CD4-positive, alpha-beta T cell treated with Interleukin-2 at 100 ng/mL for 4 hours (primary cell): ENCODE data around the gene CPN1.

ENCODE experiments used
- DNase-seq: peaks from one replicate; pipeline ENCODE4 v3.0.0-alpha.2; 2020; ENCODE audit warnings: low spot score

Gene CPN1

GRCh38 chr10:99996671-99997648 is 84.7 kb downstream of the CPN1 start:
- DNase-seq: no peak

DNA sequence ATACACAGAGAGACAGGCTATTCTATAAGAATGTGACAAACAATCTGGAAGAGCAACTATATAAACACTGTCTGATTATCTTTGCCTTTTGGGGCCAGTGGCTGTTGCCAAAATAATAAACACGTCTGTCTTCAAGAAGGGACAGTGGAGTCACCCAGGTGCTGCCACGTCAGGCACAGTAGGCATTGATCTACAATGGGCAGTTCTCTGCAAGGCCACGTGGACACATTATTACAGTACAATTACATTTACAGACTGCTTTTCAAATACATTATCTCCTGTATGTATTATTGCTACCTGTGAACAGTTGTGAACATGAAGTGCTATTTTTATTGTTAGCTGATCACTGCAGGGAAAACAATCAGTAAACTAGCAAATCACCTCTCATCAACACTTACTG is 86.0 kb downstream of the CPN1 start:
- no peak for DNase-seq

- DNase-seq: no peak
Observed at GRCh38 chr10:99995269-99995668, 86.4 kb downstream of the CPN1 start.

DNA sequence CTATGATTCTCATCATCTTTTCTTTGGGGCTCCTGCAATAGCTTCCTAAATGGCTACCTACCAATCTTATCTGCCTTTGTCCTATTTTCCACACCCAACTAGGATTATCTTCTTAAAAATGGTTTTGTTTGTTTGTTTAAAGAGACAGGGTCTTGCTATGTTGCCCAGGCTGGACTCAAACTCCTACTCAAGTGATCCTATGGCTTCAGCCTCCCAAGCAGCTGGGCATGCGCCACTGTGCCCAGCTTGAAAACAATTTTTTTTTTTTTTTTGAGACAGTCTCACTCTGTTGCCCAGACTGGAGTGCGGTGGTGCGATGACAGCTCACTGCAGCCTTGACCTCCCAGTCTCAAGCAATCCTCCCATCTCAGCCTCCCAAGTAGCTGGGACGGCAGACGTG is 86.9 kb downstream of the CPN1 start:
- DNase-seq: no peak

DNA sequence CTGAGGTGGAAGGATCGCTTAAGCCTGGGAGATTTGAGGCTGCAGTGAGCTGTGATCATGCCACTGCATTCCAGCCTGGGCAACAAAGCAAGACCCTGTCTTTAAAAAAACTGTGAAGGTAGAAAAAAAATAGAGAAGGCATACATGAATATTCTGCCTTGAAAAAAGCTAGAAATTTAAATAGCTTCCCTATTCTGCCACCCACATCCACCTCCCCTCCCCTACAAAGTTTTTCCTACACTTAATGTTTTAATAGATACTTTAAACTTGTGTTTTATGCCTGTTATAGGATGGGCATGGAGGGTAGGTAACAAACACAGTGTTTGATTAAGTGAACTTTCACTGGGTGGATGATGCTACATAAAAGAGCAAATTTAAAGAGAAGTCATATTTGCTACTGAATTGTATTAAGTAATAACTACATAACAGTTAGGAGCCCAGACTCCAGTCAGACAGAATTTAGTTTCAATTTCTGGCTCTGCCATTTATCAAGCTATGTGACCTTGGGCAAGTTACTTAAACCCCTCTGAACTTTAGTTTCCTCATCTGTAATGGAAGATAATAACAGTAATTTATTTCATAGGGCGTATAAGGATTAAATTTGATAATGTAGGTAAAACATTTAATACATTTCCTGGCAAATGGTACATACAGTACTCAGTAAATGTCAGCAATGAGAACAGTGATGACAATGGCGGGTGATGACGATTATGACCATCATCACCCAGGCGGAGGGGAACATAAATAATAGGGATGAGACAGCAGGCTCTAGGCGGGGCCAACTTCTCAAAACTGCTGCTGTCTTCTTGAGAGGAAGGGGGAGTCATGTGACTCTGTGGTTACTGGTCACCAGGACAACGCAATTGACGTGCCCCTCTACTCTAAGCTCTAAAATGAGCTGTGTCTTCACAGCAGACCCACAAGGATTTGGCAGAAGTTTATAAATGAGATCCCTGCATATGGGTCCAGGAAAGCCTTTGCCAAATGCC is 87.7 kb downstream of the CPN1 start:
- DNase-seq: peak; percentile 54
